Measurements from ENCODE around the gene LTC4S.
"Not testable (repeated sequence)": the region's sequence is repeated elsewhere in the genome, so short reads cannot be mapped to it uniquely, and the experiment has no call there.

The LTC4S gene

DNA sequence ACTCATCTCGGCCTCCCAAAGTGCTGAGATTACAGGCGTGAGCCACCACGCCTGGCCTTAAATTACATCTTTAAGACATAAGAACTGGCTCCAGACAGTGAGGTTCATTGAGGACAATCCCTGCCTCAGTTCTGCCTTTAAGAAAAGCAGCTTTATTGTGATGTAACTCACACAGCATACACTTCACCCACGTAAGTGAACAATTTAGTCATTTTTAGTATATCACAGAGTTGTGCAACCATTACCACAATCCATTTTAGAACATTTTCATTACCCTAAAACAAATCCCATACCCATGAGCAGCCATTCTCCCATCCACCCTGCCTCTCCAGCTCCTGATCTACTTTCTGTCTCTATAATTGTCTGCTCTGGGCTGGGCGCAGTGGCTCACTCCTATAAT lies 24.0 kb upstream of the LTC4S start:
- no peak for DNase-seq

DNA sequence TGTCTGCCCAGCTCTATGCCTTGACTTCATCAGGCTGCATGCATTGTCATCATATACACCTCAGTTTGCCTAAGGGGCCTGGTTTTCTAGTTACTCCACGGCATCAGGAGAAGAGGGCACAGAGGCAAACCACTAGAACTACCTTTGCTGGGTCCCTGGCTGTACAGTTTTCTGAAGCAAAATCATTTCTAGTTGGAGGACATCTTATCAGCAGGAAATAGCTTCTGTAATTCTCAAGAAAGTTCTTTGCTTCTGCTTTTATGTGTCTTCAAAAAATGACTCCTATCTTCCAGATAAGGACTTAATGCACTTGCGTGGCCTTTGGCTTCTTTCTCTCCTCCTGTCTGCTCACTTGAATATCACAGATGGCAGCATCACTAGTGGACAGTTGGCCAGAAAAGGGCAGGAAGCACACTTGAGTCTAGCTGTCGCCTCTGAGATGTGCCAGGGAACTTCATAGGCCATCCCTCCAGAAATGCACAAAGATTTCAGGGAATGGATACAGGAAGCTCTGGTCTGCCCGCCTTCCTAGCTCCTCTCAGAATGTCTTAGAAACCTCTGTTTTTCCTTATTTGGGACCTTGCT lies 22.4 kb upstream of the LTC4S start:
- no peak for DNase-seq

GRCh38 chr5:179772351-179772750 lies 21.4 kb upstream of the LTC4S start:
- DNase-seq = no peak

DNA sequence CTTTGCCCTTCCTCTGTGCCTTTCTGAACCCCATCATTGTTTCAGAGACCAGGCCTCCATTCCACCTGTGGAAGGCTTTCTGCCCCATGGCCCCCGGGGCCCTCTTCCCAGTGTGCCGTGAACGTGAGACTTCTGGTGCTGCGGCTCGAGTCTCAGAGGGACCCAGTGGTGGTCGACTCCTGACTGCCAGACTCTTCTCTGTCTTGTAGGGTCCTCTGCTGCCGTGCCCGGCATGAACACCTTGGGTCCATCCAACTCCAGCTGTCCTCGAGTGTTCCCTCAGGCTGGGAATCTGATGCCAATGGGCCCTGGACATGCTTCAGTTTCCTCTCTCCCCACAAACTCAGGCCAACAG lies 20.1 kb upstream of the LTC4S start:
- DNase-seq = no peak

GRCh38 chr5:179774442-179774841 lies 19.3 kb upstream of the LTC4S start:
- DNase-seq = no peak

GRCh38 chr5:179776411-179776938 lies 17.3 kb upstream of the LTC4S start:
- no peak for DNase-seq

- DNase-seq = no peak
Measured at GRCh38 chr5:179777456-179777855, 16.3 kb upstream of the LTC4S start.

GRCh38 chr5:179777909-179778308 lies 15.9 kb upstream of the LTC4S start:
- DNase-seq = no peak

DNA sequence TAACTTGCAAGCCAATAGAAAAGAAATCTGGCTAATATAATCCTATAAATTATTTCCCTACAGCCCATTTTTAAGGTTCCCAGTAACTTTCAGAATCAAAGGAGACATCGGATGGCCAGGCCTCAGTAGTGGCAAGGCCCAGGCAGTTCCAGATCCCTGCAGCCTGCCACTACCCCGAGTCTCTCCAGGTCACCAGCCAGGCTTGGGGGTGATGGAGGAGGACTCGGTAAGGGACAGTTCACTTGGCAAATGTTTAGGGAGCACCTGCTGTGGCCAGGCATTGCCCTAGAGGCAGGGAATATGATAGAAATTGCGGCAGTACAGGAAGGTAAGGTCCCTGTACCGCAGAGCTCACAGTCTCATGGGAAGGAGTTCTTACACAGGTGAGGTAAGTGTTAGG lies 15.2 kb upstream of the LTC4S start:
- no peak for DNase-seq

DNA sequence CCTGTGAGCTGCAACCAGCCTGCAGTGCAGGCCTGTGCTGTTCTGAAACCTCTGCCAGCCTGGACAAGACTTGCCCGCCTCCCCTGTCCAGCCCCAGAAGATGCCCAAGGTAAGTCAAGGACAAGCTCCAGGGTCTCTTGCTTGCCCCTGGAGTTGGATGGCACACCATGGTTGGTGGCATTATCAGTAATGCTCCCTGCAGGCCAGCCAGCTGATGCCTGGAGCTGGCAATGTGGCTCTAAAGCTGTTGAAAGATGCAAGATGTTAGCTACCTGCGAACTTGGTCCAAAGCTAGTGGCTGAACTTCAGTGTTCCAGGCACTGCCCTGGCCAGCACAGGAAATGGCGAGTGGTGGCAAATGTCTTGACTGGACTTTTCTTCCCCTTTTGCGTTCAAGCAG lies 14.0 kb upstream of the LTC4S start:
- no peak for DNase-seq

DNA sequence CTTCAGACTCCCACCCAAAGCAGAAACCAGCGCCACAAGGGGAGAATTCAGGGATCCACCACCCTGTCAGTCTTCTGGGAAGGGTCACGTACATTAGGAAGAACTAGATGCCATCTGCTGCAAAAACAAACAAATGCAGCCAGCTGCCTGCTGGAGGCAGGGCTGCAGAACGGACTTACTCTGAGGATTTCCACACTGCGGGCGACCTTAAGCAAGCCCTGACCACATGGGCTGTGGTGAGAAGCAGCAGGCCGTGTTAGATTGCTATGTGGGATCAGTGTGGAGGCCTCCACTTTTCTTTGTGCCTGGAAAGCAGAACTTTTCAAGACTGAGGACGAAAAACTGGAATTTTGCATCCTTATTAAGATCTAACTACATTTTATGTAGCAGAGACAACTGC lies 13.4 kb upstream of the LTC4S start:
- no peak for DNase-seq

DNA sequence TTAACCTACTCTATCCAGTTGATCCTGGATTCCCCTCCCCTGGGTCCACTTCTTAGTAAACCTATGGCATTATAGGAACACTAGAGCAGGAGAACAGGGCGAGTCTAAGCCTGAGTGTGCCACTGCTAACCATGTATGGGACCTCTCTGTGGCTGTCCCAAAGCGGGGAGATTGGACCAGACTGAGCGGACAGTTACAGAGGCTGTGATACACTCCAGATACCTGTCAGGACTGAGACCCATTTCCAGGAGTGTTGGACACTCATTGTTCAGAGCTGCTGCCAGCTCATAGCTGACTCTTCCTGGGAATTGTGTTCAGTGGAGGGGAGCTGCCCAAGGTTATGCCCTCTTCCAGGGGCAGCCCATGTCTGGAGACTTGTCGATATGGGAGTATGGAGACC lies 11.9 kb upstream of the LTC4S start:
- DNase-seq = no peak

- no peak for DNase-seq
Measured at GRCh38 chr5:179783128-179783527, 10.7 kb upstream of the LTC4S start.

GRCh38 chr5:179786861-179787260 lies 6.9 kb upstream of the LTC4S start:
- no peak for DNase-seq

DNA sequence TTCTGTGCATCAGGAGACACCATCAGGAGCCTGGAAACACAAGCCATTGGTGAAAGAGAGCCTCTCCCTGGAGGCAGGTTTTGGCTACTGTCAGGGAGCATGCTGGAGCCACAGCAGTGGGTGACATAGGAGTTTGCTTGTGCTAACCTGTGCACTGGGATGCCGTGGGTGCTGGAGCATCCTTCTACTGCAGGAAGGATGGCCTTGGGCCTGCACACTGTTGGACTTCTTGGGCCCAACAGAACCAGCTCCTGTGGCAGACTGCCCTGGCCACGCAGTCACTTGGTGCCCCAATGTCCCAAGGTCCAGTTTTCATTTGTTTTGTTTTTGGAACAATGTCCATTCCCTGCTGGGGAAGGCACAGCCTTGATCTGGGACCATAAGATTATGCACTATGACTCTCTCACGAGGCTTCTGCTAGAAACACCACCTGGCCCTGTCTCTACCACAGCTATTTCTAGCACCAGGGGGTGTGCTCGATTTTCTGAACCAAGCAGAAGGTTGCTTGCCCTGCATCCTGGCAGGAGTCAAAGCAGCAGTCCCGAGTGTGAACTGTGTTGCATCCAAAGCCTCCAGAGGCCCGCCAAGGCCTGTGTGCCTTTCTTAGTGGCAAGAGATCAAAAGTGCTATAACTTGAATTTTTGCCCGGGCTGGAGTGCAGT lies 5.5 kb upstream of the LTC4S start:
- DNase-seq = no peak

DNA sequence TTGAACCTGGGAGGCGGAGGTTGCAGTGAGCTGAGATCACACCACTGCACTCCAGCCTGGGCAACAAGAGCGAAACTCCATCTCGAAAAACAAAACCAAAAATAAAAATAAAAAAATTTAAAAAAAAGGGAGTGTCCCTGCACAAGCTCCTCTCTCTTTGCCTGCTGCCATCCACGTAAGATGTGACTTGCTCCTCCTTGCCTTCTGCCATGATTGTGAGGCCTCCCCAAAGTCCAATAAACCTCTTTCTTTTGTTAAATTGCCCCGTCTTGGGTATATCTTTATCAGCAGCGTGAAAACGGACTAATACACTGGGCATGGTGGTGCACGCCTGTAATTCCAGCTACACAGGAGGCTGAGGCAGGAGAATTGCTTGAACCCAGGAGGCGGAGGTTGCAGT lies 4.5 kb upstream of the LTC4S start:
- DNase-seq = not testable (repeated sequence)

DNA sequence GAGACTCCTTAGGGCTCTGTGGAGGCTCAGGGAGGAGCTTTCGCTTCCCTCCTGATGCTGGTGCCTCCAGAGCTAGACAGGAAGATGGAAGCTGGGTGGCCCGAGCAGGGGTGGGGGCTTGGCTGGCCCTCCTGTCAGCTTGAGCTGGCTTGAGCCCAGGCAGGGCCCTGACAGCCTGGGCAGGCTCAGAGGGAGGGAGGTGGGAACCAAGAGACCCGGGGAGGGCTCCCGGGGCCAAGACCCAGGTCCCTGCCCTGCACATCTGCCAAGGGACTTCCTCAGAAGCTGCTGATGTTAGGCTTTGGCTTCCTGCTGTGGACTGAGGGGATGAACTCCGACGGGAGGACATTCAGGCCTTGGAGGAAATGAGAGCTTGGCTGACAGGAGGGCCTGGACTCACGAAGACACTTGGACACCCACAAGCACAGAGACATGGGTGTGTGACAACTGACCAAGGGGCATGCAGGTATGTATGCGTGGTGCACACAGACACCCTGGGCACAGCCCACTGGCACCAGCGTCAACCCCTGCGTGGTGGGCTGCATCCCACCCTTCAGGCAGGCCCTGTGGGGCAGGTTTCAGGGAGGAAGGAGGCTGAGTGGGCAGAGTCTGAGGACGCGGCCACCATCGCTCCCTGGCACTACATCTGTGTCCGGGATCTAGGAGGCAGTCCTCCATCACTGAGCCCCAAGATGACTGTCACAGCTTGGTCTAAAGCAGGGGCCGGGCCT lies 1.7 kb upstream of the LTC4S start:
- no peak for DNase-seq

DNA sequence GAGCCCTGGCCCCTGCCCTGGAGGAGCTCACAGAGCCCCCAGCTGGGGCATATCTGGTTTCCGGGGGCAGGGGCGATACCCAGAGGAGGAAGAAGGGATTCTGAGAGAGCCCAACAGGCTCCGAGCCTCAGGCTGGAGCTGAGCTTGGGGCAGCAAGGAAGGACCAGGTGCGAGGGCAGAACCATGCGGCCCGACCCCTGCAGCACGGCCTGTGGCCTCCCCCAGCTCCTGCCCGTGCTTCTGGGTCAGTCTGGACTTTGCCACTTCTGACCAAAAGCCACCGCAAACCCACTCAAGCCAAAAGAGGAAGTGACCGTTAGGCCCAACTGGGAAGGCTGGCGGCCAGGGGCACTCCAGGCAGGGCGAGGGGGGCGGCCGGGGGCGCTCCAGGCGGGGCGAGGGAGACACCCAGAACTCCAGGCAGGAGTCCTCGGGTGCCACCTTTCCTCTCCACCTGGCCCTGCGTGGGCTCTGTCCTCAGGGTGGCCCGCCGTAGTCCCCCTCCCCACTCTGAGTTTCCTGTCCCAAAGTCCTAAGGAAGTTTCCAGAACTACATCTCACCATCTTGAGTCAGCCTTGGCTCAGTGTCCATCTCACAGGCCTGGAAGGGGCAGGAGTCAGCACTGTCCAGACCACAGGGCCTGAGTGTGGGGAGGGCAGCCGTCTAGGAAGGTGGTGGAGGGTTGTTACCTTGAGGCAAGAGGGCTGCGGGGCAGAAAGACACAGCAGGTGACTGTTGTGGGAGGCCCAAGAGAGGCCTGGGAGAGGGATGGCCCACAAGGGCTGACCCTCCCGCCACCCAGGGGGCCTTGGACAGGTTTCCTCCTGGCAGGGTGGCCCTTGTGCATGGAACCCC lies 946 bp upstream of the LTC4S start:
- DNase-seq = no peak

- DNase-seq = no peak
Measured at GRCh38 chr5:179794171-179794570, 385 bp downstream of the LTC4S start.

DNA sequence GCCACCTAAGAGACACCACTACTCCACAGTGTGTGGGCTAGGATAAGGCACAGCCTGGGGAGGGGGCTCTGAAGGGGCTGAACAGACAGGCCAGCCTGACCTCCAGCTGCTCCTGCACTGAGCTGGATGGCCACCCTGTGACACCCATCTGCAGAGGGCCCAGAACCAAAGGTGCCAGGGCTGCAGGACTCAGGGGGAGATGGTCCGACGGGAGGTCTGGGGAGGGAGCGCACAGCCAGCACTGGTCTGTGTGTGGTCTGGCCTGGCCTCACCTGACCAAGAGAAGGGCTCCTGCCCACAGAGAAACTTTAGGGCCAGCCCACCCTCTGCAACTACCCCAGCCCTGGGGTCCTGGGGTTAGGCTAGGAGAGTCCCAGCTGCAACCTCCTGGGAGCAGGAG lies 789 bp downstream of the LTC4S start:
- no peak for DNase-seq

- DNase-seq = no peak
Measured at GRCh38 chr5:179795049-179795862, 1.5 kb downstream of the LTC4S start.
